Posterior vena cava (tissue), 2 donors: ENCODE measurements around the gene FADD. TPM values are rescaled to one million over a fixed set of nuclear protein-coding genes. Genes with fewer than 3 reads are reported as not detected.

Source experiments
- DNase-seq: peaks from one replicate; pipeline ENCODE4 v3.0.0-alpha.2; 2020; ENCODE audit warnings: low spot score
- intact Hi-C, 2 donors: fragments of 100-400 bp; cut with DNase I; formaldehyde crosslinking; loops; one replicate each; pipeline versions ENCODE4 v1.14.1 to v1.14.2; 2022 to 2023
- total RNA-seq, 2 donors: library from RNA; stranded (reverse); fragmentation: NEBNext Ultra II Directional; extraction: Animal tissue kit (Norgen Biotek cat#: 25700); gene quantifications; one replicate each; pipeline ENCODE4 v1.2.1, GENCODE V29; 2021
- donor health status: DM: yes; HTN: yes; CAD: no.
- donor health status: DM: yes; HTN: yes; CAD: no.

Gene FADD
- total RNA-seq, 2 donors from 2014 or later: 15.8 to 19.4 TPM

- intact Hi-C loops: no loop called here
Measured at GRCh38 chr11:70175236-70175698, 27.8 kb upstream of the FADD start.

DNA sequence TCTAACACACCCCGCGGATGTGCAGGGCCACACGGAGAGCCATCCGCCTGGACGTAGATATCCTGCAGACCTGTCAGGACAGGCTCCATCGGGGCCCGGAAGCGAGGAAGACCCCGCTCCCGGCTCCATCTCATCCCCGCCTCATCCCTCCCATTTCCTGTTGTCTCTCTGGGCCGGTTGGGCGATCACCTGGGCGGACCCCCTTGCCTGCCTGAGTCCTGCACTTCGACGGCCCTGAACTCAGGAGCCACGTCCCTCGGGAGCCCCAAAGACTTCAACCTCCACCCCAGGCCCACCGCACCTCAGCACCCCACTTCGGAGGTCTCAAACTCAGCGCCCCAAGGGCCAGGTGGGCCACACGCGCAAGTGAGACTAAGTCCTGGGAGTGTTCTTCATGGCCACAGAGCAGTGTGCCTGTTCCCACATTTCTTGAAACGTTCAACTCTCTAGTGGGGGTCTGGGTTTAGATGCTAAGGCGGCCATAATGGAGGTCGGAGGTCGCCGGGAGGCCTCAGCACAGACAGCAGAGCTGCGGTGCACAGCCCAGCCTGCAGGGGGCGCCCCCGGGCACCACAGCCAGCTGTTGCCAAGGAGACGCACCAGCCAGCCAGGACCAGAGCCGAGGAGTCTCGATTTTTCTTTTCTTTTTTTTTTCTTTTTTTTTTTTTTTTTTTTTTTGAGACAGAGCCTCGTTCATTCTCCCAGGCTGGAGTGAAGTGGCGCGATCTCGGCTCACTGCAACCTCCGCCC, 26.0 kb upstream of the FADD start:
- DNase-seq: no peak
- intact Hi-C loops: no loop called here

More at GRCh38 chr11:70175236-70175698, 27.8 kb upstream of the FADD start:
- DNase-seq: no peak

GRCh38 chr11:70180906-70181305, 22.2 kb upstream of the FADD start:
- DNase-seq: no peak
- intact Hi-C loops: no loop called here

DNA sequence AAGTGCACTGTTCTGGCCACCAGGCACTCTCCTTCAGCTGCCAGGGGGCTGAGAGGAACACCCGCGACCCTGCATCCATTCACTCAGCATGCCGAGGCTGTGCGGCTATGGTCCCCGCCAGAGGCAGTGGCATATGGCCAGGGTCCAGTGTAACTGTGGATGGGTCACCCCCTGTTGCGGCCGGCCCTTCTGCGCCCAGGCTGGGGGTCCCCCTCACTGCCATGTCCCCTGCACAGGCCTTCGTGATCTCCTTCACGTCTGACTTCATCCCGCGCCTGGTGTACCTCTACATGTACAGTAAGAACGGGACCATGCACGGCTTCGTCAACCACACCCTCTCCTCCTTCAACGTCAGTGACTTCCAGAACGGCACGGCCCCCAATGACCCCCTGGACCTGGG, 20.8 kb upstream of the FADD start:
- intact Hi-C loops: no loop called here

GRCh38 chr11:70183032-70183431, 20.1 kb upstream of the FADD start:
- intact Hi-C loops: no loop called here
- DNase-seq: no peak

More for the DNA sequence above, 20.8 kb upstream of the FADD start:
- no peak for DNase-seq

DNA sequence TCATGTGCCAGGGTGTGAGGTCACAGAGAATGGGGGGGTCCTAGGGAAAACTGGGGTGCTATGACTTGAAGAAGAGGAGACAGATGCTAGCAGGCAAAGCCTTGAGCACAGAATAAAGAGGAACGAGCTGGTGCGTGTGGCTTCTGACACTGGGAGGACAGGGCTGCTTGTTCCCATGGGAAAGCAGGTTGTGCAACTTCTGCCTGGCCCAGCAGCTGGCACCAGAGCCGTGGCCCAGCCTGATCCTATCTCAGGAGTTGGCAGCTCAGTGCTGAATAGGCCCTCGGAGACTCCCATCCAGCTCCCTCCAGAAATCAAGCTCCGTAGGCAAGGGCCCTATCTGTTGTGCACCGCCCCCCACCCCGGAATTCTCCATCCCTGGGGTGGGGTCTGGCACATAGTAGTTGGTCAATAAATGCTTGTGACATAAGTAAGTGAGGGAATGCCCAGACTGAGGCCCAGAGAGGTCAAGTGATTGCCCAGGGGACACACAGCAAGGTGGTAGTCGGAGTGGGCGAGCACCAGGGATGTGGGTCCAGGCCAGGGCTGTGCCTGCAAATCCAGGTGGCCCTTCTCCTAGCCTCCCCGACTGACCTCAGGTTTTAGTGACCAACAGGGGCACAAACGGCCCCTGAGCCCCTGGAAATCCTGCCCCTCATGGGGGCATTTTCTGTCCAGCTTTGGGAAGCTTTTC, 19.5 kb upstream of the FADD start:
- no peak for DNase-seq
- intact Hi-C loops: no loop called here

DNA sequence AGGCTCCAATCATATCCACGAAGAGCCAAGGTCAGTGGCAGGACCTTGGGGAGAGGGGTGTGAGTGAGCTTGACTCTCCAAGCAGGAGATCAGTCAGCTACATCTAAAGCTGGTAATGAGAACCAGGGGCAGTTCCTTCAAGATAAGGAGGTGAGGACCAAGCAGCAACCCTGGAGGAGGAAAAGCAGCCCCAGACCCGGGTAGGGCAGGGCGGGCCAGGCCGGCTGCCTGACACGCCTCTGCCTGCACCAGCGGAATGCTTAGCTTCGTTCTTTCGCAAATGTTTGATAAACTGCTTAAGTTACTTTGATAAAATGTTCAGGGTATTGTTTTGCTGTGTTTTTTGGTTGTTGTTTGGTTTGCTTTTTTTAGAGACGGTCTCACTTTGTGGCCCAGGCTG, 18.7 kb upstream of the FADD start:
- DNase-seq: no peak
- intact Hi-C loops: no loop called here

GRCh38 chr11:70185348-70186055, 17.6 kb upstream of the FADD start:
- no peak for DNase-seq

GRCh38 chr11:70186420-70186819, 16.7 kb upstream of the FADD start:
- DNase-seq: no peak
- intact Hi-C loops: no loop called here

More at GRCh38 chr11:70185348-70186055, 17.6 kb upstream of the FADD start:
- intact Hi-C loops: no loop called here

DNA sequence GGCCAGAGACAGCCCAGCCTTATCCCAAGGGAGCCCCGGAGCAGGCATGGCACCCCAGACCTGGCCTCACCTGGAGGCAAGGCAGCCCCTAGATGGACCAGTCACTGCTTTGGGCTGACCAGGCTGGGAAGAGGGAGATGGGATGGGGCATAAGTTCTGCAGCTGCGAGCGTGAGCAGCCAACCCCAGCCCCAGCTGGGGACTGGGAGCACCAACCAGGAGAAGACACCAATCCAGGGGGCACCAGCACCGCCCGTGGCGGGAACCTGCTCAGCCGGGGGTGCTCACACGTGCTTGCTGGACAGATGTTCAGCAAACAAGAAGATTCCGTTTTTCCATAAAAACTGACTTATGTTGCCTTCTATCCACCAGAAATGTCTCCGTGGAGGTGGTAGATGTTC, 16.2 kb upstream of the FADD start:
- intact Hi-C loops: no loop called here
- no peak for DNase-seq

DNA sequence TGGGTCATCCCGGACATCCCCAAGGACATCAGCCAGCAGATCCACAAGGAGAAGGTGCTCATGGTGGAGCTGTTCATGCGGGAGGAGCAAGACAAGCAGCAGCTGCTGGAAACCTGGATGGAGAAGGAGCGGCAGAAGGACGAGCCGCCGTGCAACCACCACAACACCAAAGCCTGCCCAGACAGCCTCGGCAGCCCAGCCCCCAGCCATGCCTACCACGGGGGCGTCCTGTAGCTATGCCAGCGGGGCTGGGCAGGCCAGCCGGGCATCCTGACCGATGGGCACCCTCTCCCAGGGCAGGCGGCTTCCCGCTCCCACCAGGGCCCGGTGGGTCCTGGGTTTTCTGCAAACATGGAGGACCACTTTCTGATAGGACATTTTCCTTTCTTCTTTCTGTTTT, 15.3 kb upstream of the FADD start:
- intact Hi-C loops: no loop called here
- DNase-seq: no peak

GRCh38 chr11:70189622-70190021, 13.5 kb upstream of the FADD start:
- DNase-seq: no peak
- intact Hi-C loops: no loop called here

- intact Hi-C loops: loop anchor here in 1 of 2 donors (2.0 kb wide), 2 partner anchors 281 to 505 kb away; no protein-coding TSS in a partner anchor
- DNase-seq: peak; percentile 93
Measured at GRCh38 chr11:70191495-70192140, 11.5 kb upstream of the FADD start.

DNA sequence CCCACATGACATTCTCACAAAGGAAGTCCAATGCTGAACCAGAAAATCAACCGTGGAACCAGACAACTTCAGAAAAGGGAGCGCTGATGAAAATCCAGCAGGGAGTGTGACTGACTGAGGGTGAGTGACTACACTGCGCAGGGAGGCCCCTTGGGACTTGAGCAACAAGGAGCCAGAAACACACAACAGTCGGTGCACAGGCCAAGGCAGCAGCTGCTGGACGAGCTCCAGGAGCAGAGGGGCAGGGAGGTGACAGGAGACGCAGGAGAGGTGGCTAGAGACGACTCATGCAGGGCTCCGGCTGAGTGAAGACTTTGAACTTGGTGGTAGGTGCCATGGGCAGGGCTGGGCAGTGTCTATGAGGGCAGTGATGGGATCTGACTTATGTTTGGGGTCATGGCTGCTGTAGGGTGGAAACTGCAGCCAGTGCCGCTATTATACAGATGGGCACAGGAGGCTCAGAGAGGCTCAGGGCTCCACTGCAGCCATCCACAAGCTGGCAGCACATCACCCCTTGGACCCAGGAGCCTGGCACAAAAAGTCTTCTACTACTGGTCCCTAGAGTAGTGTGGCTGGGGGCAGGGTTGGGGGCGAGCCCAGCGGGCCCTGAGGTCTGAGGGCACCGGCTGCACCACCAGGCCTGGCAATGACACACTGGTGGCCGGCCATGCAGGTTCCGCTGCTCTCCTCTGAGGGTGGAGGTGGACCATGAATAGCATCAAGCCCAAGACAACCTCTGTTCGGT, 10.3 kb upstream of the FADD start:
- intact Hi-C loops: loop anchor here in 1 of 2 donors (2.0 kb wide), 2 partner anchors 282 to 506 kb away; no protein-coding TSS in a partner anchor

DNA sequence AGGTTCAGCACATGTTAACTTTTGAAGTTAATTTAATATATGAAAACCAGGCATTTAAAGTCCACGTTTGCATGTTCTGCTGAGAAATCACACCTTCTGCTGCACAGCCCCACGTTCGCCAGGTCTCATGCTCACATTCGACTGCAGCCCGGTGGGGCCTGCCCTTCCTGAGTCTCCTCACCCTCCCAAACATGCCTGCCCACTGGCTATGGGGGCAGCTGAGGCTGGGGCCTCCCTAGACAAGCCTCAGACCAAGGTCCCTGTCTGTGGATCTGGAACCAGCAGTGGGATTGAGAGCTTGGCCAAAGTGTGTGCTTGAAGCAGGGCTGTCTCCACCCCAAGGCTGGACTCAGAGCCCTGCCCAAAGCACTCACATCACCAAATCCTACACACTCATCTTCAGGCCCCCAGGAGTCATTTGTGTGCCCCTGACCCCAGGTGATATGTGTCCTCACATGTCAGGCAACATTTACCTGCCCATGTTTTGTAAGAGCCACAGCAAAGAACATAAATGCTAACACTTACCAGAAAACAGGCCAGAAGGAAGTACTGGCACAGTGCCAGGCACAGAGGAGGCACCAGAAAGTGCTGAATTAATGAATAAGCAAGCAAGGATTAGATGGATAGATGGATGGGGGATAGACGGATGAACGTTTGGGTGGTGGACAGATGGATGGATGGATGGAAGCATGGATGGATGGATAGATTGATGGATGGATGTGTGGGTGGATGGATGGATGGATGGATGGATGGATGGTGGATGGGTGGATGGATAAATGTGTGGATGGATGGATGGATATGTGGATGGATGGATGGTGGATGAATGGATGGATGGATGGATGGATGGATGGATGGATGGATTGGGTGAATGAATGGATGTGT, 9.4 kb upstream of the FADD start:
- no peak for DNase-seq
- intact Hi-C loops: loop anchor here (2.0 kb wide), 3 partner anchors 283 to 509 kb away; no protein-coding TSS in a partner anchor

More for the DNA sequence above, 10.3 kb upstream of the FADD start:
- no peak for DNase-seq

- DNase-seq: no peak
- intact Hi-C loops: loop anchor here in 1 of 2 donors (2.0 kb wide), 1 partner anchor 510 kb away; no protein-coding TSS in a partner anchor
Measured at GRCh38 chr11:70194792-70195791, 8.0 kb upstream of the FADD start.
